HG03280 (cell line): ENCODE measurements around the gene TC2N.
"Not testable (repeated sequence)": the region's sequence is repeated elsewhere in the genome, so short reads cannot be mapped to it uniquely, and the experiment has no call there.

Source experiments
- ATAC-seq: cut with Tn5 transposase; IDR thresholded peaks from one replicate; pipeline ENCODE4 v1.9.1; 2021; ENCODE audit warnings: mild to moderate bottlenecking, moderate library complexity; ENCODE audit not compliant: unreplicated experiment

Gene TC2N

DNA sequence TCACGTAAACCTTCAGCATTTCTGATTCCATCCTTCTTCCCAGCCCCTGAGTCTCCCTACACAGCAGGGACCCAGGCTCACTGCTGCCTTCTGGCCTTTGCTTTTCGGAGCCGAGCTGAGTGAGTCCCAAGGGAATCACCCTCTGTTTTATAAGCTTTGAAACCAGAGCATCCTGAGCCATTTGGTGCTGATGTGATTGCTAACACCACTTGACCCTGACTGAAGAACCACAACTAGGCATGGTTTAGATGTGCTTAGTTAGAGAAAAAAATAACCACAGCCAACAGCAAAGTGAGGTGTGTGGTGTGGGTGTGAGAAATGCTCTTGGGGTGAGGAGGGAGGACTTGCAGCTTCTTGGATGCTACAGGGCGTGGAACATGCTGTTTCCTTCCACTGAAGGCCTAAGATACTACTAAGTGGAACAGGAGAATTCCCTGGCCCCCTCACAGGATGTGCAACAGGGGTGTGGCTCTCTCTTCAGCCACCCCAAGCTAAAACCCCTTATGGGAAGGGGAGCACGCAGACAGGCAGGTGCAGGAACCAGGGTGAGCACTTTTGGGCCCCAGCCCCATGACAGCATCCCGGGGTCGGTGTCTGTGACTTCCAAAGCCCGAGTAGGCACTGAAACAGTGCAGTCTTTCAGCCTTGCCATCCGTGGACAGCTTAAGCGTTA is at the start of gene TC2N:
TSS of gene TC2N (minus strand) at position 221 of the 673 bp plus-strand sequence. CDS start 53,767 bp downstream, outside the sequence.
- no peak for ATAC-seq

GRCh38 chr14:91912035-91912434 is 44.7 kb upstream of the TC2N start:
- ATAC-seq, result no peak

DNA sequence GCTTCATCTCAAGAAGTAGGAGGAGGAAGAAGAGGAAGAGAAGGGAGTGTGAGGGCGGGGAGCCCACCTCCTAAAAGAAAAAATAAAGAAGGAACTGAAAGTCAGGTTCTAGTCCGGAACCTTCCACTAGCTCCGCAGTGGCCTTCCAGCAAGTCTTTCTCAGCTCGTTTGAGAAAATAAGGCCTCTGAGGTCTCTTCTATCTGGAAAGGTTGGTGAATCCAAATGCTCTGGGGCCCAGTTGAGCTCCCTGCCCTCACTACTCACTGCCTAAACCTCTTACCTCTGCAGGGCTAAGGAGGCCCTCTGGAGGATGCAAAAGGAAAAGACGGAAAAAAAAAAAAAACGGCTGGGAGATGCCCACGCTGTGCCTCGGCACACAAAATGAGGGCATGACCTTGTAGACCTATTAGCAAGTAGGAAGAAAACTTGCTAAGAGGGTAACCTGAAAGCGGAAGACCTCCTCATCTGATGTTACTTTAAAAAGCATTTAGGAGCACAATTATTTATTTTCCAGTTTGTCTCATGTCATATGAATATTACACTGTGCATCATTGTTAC is 44.2 kb upstream of the TC2N start:
- ATAC-seq, result no peak

DNA sequence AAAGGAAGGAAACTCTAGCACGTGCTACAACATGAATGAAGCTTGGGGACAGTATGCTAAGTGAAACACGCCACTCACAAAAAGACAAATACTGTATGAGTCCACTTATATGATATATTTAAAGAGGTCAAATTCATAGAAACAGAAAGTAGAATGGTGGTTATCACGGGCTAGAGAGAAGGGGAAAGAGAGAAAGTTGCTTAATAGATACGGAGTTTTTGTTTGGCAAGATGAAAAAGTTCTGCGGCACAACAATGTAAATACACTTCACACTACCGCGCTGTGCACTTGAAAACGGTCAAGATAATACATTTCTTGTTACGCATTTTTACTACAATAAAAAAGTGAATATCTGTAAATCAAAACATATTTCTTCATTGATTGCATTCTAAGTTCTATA is 42.9 kb upstream of the TC2N start:
- ATAC-seq, result no peak

GRCh38 chr14:91906374-91906773 is 39.0 kb upstream of the TC2N start:
- ATAC-seq, result no peak

GRCh38 chr14:91904956-91905645 is 37.8 kb upstream of the TC2N start:
- no peak for ATAC-seq

DNA sequence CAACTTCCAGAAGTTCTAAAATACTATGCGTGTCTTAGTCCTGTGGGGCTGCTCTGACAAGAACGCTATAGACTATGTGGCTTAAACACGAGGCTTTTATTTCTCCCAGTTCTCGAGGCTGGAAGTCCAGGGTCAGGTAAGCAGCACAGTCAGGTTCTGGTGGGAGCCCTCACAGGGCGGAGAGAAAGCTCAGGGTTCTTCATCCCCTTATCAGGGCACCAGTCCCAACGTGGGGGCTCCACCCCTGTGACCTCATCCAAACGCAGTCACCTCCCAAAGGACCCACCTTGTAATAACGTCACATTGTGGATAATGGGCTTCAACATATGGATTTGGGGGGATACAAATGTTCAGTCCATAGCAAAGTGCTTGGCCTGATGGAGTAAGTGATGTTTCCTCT is 37.1 kb upstream of the TC2N start:
- no peak for ATAC-seq

DNA sequence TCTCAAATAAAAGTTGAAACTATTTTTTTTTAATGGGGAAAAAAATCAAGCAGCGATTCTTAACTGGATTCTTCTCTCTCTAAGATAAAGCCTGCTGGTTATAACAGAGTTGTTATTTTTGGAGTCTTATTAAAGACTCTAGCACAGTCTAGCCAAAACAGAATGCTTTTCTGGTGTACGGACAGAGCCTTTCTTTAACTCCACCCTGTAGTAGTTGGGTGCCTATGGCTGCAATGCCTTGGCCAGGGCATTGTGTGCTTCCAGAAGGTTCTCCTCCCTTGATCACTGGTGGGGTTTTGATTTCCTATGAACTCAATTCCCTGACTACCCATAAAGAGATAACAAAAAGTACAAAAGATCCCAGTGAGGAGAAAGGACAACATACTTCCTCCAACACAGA is 35.7 kb upstream of the TC2N start:
- no peak for ATAC-seq

- no peak for ATAC-seq
Observed at GRCh38 chr14:91902336-91902735, 35.0 kb upstream of the TC2N start.

GRCh38 chr14:91901449-91902226 is 34.3 kb upstream of the TC2N start:
- ATAC-seq, result no peak

GRCh38 chr14:91899806-91900205 is 32.5 kb upstream of the TC2N start:
- no peak for ATAC-seq

GRCh38 chr14:91899213-91899612 is 31.9 kb upstream of the TC2N start:
- ATAC-seq, result no peak

GRCh38 chr14:91898372-91898771 is 31.0 kb upstream of the TC2N start:
- ATAC-seq, result no peak

GRCh38 chr14:91897716-91898115 is 30.4 kb upstream of the TC2N start:
- ATAC-seq, result not testable (repeated sequence)

DNA sequence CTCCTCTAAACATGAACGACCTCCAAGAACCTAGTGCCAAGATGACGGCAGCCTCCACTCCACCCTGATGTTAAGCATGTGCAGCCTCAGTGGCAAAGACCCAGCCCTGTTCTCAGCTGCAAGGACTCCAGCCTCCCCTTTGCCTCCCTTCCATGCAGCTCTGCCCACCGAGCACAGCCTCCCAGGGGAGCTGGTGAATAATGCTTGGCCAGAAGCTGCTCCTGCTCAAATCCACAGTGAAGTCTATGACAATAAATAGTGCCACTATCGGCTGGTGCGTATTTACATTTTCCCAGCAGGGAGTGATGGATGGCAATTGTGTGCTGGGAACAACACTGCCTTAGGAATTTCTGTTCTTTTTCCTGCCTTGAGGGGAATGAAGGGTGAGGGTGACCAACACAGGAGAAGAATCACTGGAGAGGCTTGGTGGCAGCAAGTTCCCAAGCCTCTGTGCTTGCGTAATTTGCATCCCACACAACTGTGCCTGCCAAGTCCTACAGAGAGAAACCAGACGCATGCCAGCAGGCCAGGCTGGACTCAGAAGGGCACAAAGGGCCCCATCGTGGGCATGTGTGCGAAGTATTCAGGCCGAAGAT is 29.9 kb upstream of the TC2N start:
- ATAC-seq, result no peak

DNA sequence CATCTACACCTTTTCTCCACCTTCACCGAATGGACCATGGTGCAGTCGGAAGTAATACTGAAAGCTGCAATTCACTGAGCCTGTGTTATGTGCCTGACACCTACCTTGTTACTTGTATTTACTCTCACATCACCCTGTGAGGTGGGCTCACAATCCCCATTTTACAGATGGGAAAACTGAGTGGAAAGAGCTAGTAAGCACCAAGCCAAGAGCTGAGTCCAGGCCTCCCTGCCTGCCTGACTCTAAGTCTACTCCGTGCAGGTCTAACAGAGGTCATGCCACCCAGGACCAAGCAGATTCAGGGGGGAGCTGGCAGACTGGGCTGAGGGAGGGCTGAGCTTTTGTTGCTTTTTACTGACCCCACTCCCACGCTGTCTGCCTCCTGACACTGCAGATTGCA is 29.1 kb upstream of the TC2N start:
- ATAC-seq, result no peak

DNA sequence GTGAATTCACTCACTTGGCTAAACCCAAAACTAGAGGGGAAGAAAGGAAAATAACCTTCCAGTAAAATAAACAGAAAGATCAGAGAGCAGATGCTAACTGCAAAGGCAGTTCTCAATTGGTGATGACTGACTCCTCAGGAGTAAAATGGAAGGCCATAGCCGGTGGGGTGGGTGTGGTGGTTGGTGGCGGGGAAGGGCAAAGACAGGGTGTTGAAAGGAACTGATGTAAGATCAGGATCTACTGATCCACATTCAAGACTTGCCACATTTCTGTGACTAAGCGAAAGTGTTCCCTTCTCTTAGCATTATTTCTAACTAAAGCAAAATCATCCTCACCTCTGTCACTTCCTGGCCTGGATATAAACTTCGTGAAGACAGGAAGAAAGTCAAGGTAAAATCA is 26.3 kb upstream of the TC2N start:
- no peak for ATAC-seq

GRCh38 chr14:91893007-91893406 is 25.7 kb upstream of the TC2N start:
- no peak for ATAC-seq

- no peak for ATAC-seq
Observed at GRCh38 chr14:91891721-91892220, 24.4 kb upstream of the TC2N start.

GRCh38 chr14:91891101-91891500 is 23.8 kb upstream of the TC2N start:
- no peak for ATAC-seq

GRCh38 chr14:91890291-91890749 is 23.0 kb upstream of the TC2N start:
- no peak for ATAC-seq
